ENCODE results near the gene IGF1R.

- TF ChIP-seq CTCF (conservative IDR thresholded peaks at IDR 0.05; ENCODE audit: low read depth, low read length) (no peak), EZH2 (IDR thresholded peaks at IDR 0.05; ENCODE audit: low read length, unreplicated experiment) (no peak)
Observed at GRCh38 chr15:98692213-98692612, 43.9 kb downstream of the IGF1R start.
